Measurements from ENCODE around the gene STMN3. TPM values are rescaled to one million over a fixed set of nuclear protein-coding genes. Genes with fewer than 3 reads are reported as not detected.

The STMN3 gene
- polyA plus RNA-seq, 1 of the 3 experiments (the other 2 are of a cell fraction): 111 TPM

DNA sequence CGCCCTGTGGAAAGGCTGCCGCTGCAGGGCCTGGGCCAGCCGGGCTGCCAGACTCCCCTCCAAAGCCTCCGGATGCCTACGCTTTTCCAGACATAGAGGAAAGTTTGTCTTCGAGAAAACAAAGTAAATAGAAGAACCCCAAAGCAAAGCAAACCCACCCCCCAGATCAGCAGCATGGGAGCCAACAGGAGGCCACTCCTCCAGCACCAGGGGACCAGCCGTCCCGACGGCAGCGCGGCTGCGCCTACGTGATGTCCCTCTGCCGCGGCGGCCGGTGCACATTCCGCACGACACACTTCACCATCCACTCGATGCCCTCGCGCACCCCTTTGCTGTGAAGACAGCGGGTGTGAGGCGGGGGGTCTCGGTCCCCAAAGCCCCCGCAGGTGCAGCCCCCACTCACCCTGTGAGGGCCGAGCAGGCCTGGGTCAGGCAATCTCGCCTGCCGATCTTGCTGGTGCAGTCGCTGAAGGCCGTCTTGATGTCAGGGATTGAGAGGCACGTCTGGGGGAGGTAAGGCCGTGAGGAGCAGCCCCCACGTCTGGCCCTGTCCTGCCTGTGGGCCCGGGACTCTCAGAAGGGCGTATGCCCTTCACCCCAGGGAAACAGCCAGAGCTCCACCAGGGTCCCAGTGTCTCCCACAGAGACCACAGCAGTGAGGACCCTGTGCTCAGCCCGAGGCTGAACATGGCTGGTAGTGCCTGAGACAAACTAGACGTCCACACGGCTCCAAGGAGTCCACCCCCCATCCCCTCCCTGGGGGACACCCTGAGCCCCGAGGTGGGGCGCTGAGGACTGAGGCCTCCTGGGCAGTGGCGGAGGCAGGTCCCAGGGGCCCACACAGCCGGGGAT lies 47.2 kb upstream of the STMN3 start:
- ChIA-PET POLR2A (no interaction called here), CTCF (interaction anchor here (0.5 to 1.7 kb wide), 2 partner anchors 162 to 274 kb away, joined by 5 to 6 read pairs; no protein-coding TSS in a partner anchor)
- H3K9ac ChIP-seq: no peak overlapping the region
- no peaks in the 10 kb centered on the region for H3K27me3 ChIP-seq (ENCODE audit: insufficient read depth)
- no peaks in the 10 kb centered on the region for H3K9me3 ChIP-seq
- H3K4me3 ChIP-seq (ENCODE audit: low read depth in 2 of 2, low read length in 1 of 2): no peak overlapping the region
- H2AFZ ChIP-seq (ENCODE audit: low read depth): no peak overlapping the region
- no peaks in the 10 kb centered on the region for H3F3A ChIP-seq (replicated peaks; ENCODE audit: insufficient read depth)
- 0 out of 2 replicates have a peak, but pooled peaks have one; percentile 2 for TF ChIP-seq POLR2AphosphoS5 (IDR thresholded peaks at IDR 0.05; ENCODE audit: low read depth, low read length)
- no peak for TF ChIP-seq NRF1 (IDR thresholded peaks at IDR 0.05; ENCODE audit: low read depth, low read length)
- peak overlapping the region in 1 of 2 experiments; percentile 85; a peak in 2 of 4 replicates for H3K27ac ChIP-seq (ENCODE audit: low read depth in 2 of 2, low read length in 1 of 2)
- H4K20me1 ChIP-seq (ENCODE audit: insufficient read depth): no peaks in the 10 kb centered on the region
- peak; percentile 38 for DNase-seq
- 95% methylated on average over 16 of the region's 43 CpGs for WGBS (ENCODE audit: low lambda C conversion rate)
- H3K36me3 ChIP-seq (replicated peaks in 1 of 2; ENCODE audit: control insufficient read depth in 1 of 2, insufficient read depth in 2 of 2, low read length in 1 of 2): peaks cover 10 to 22% of the 10 kb centered on the region in 2 experiments
- H3K4me1 ChIP-seq (ENCODE audit: control insufficient read depth in 1 of 2, insufficient read depth in 2 of 2, low read depth in 1 of 2, low read length in 1 of 2): peaks cover 22 to 30% of the 10 kb centered on the region in 2 experiments; a peak in 3 of 4 replicates
- no peaks in the 10 kb centered on the region for H3K9me2 ChIP-seq
- H3K4me2 ChIP-seq: no peak overlapping the region
- H3K79me2 ChIP-seq (ENCODE audit: insufficient read depth): peaks cover 7% of the 10 kb centered on the region; the same call in 1 of the 2 replicates

DNA sequence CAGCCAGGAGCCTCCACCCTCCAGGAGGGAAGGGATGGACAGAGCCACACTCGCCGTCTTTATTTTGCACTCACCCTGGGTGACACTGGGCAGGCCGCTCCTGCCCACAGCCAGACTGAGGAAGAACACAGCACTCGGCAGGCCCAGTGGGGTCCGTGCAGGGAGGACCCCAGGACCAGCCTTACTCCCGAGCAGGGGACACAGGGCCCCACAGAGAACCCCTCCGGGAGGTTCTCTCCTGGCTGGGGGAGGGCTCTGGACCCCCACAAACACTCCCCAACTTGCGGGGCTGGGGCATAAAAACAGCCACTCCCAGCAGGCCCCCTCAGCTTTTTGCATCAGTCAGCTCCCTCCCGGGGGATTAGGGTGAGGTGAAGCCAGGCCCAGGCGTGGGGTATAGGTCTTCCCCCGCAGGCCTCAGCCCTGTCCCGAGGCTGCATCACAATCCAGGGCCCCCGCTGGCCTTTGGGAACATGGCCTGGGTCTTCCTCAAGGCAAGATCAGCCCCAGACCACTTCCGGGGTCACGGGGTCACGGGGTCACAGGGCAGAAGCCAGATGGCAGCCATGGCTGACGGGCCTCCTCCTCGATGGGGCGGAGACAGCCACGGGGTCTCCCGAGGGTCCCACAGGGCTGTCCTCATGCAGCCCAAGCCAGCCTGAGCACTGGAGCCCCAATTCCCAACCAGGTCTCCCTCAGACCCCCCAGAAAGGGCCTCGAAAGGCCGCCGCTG lies 46.4 kb upstream of the STMN3 start:
- Histone ChIP-seq H3K4me3 (ENCODE audit: low read depth in 2 of 2, low read length in 1 of 2) (no peak overlapping the region), H3K4me2 (peak overlapping the region; percentile 72; the same call in 1 of the 2 replicates), H3K36me3 (replicated peaks in 1 of 2; ENCODE audit: control insufficient read depth in 1 of 2, insufficient read depth in 2 of 2, low read length in 1 of 2) (peaks cover 4 to 14% of the 10 kb centered on the region in 2 experiments), H3K9ac (peak overlapping the region; percentile 61), H2AFZ (ENCODE audit: low read depth) (no peak overlapping the region), H3K27me3 (ENCODE audit: insufficient read depth) (no peaks in the 10 kb centered on the region), H3K4me1 (ENCODE audit: control insufficient read depth in 1 of 2, insufficient read depth in 2 of 2, low read depth in 1 of 2, low read length in 1 of 2) (peaks cover 22 to 30% of the 10 kb centered on the region in 2 experiments; a peak in 3 of 4 replicates), H3F3A (replicated peaks; ENCODE audit: insufficient read depth) (no peaks in the 10 kb centered on the region), H3K9me2 (no peaks in the 10 kb centered on the region), H3K9me3 (no peaks in the 10 kb centered on the region), H3K79me2 (ENCODE audit: insufficient read depth) (no peaks in the 10 kb centered on the region; the same call in 1 of the 2 replicates), H4K20me1 (ENCODE audit: insufficient read depth) (no peaks in the 10 kb centered on the region), H3K27ac (ENCODE audit: low read depth in 2 of 2, low read length in 1 of 2) (peak overlapping the region; percentile 28 to 85)
- TF ChIP-seq JUND (IDR thresholded peaks at IDR 0.05) (no peak), NFIC (IDR thresholded peaks at IDR 0.05; ENCODE audit: borderline replicate concordance) (no peak), FOXM1 (IDR thresholded peaks at IDR 0.05; ENCODE audit: low read depth) (no peak), POLR2AphosphoS5 (IDR thresholded peaks at IDR 0.05; ENCODE audit: low read depth, low read length) (0 out of 2 replicates have a peak, but pooled peaks have one; percentile 5), ELF1 (IDR thresholded peaks at IDR 0.05) (0 out of 2 replicates have a peak, but pooled peaks have one; percentile 22), FOXJ3 (CRISPR knock-in tag; IDR thresholded peaks at IDR 0.05) (no peak), RFX5 (IDR thresholded peaks at IDR 0.05; ENCODE audit: low read length) (no peak), RXRA (IDR thresholded peaks at IDR 0.05; ENCODE audit: borderline replicate concordance, low read depth) (no peak)
- TF ChIP-seq, protein P1, sequence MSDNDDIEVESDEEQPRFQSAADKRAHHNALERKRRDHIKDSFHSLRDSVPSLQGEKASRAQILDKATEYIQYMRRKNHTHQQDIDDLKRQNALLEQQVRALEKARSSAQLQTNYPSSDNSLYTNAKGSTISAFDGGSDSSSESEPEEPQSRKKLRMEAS (IDR thresholded peaks at IDR 0.05; ENCODE audit: low read depth): no peak
- TF ChIP-seq, protein P2, sequence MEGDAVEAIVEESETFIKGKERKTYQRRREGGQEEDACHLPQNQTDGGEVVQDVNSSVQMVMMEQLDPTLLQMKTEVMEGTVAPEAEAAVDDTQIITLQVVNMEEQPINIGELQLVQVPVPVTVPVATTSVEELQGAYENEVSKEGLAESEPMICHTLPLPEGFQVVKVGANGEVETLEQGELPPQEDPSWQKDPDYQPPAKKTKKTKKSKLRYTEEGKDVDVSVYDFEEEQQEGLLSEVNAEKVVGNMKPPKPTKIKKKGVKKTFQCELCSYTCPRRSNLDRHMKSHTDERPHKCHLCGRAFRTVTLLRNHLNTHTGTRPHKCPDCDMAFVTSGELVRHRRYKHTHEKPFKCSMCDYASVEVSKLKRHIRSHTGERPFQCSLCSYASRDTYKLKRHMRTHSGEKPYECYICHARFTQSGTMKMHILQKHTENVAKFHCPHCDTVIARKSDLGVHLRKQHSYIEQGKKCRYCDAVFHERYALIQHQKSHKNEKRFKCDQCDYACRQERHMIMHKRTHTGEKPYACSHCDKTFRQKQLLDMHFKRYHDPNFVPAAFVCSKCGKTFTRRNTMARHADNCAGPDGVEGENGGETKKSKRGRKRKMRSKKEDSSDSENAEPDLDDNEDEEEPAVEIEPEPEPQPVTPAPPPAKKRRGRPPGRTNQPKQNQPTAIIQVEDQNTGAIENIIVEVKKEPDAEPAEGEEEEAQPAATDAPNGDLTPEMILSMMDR (IDR thresholded peaks at IDR 0.05): no peak
- POLR2A ChIA-PET: no interaction called here
- peak; percentile 42 for DNase-seq
- 76% methylated on average over 12 of the region's 24 CpGs for WGBS (ENCODE audit: low lambda C conversion rate)
- CTCF ChIA-PET: interaction anchor here (1.7 kb wide), 1 partner anchor 203 kb away, joined by 4 read pairs; no protein-coding TSS in a partner anchor
